Naive B cell (primary cell): ENCODE measurements around the gene EVC. TPM values are rescaled to one million over a fixed set of nuclear protein-coding genes. Genes with fewer than 3 reads are reported as not detected.
"Not testable (repeated sequence)": the region's sequence is repeated elsewhere in the genome, so short reads cannot be mapped to it uniquely, and the experiment has no call there.

Experiments
- ATAC-seq, 2 donors: fragments of 150-1000 bp; cut with Tn5 transposase; 2 replicates each; pipeline ENCODE4 v1.10.0; 2021; ENCODE audit warnings: low read depth in 2 of 2, mild to moderate bottlenecking in 2 of 2, moderate library complexity in 2 of 2
- DNase-seq: peaks from one replicate; pipeline ENCODE4 v3.0.0; 2022
- H3K27ac Mint-ChIP-seq, 6 donors: one replicate each; pipeline ENCODE4 v1.8.0; 2020 to 2022; ENCODE audit warnings: mild to moderate bottlenecking in 6 of 6, mixed read lengths in 6 of 6, moderate library complexity in 5 of 6, inconsistent platforms in 2 of 6
- H3K27me3 Mint-ChIP-seq, 3 donors: one replicate each; pipeline ENCODE4 v1.8.0; 2021 to 2022; ENCODE audit warnings: mixed read lengths in 3 of 3, mild to moderate bottlenecking in 1 of 3
- H3K36me3 Mint-ChIP-seq, 2 donors: one replicate each; pipeline ENCODE4 v1.8.0; 2020 to 2022; ENCODE audit warnings: mixed read lengths in 2 of 2, inconsistent platforms in 1 of 2, mild to moderate bottlenecking in 1 of 2
- H3K4me1 Mint-ChIP-seq, 3 donors: one replicate each; pipeline ENCODE4 v1.8.0; 2020 to 2022; ENCODE audit warnings: mixed read lengths in 3 of 3, inconsistent platforms in 1 of 3, mild to moderate bottlenecking in 1 of 3, moderate library complexity in 1 of 3
- H3K4me3 Mint-ChIP-seq, 8 donors: one replicate each; pipeline ENCODE4 v1.8.0; 2020 to 2022; ENCODE audit warnings: mild to moderate bottlenecking in 8 of 8, mixed read lengths in 8 of 8, moderate library complexity in 8 of 8, inconsistent platforms in 2 of 8
- H3K9me3 Mint-ChIP-seq, 7 donors: one replicate each; pipeline ENCODE4 v1.8.0; 2020 to 2022; ENCODE audit warnings: mixed read lengths in 7 of 7, mild to moderate bottlenecking in 5 of 7, inconsistent platforms in 2 of 7, moderate library complexity in 1 of 7
- polyA plus RNA-seq, 6 donors: library from polyadenylated mRNA; unstranded; fragments of 300-500 nt; fragmentation: Illumina TruSeq; gene quantifications; one replicate each; pipeline ENCODE4 v1.2.3, GENCODE V29; 2021; ENCODE audit warnings: low read depth in 6 of 6

Gene EVC
- polyA plus RNA-seq, 6 donors from 2014 or later: not detected

DNA sequence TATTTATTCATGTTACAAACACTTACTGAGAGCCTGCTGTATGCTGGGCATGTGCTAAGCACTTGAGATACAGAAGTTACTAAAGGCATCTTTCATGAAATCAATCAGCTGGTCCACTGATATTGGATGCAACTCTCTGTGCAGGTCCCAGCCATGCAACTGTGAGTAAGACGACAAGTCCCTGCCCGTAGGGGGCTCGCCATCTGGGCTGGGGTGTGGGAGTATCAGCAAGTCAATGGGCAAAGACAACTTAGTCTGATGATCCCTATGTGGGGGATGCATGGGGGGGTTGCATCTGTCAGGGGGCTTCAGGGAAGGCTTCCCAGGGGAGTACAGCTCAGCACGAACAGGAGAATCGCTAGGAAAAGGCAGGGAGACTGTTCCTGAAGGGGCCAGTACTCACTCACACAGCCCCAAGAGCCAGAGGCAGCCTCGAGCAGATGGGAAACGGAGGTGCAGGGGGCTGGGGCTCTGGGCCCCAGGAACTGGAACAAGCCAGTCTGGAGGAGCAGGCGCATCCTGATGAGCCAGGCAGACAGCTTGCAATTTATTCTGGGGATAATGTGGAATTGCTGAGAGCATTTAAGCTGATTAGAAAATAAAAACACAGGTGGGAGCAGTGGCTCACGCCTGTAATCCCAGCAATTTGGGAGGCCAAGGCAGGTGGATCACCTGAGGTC lies 141.7 kb downstream of the EVC start:
- Mint-ChIP-seq H3K27me3 (peaks cover 7 to 28% (median 20%) of the 10 kb centered on the region in 3 donors), H3K4me3 (no peak overlapping the region), H3K36me3 (no peaks in the 10 kb centered on the region), H3K4me1 (no peaks in the 10 kb centered on the region), H3K9me3 (peaks cover 0 to 3% (median 0%) of the 10 kb centered on the region in 7 donors), H3K27ac (no peak overlapping the region)
- no peak for ATAC-seq
- no peak for DNase-seq

DNA sequence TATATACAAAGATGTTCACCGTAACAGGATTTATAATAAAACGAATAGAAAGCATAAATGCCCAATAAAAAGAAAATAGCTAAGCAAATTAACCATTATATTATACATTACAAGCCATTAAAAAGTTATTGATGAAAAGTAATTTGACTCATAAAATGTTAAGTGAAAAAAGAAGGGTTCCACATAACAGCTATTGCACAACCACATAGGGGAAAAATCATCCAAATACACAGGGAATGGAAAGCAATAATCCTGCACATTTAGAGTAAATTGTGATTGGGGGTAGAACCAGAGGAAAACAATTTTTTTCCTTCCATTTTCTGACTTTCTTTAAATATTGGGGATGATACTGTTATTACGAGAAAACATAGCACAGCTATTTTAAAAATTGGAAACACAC lies 143.9 kb downstream of the EVC start:
- no peak overlapping the region for H3K27ac Mint-ChIP-seq
- H3K9me3 Mint-ChIP-seq: no peaks in the 10 kb centered on the region
- no peaks in the 10 kb centered on the region for H3K36me3 Mint-ChIP-seq
- no peaks in the 10 kb centered on the region for H3K4me1 Mint-ChIP-seq
- H3K4me3 Mint-ChIP-seq: no peak overlapping the region
- ATAC-seq (no peak), DNase-seq (no peak)
- H3K27me3 Mint-ChIP-seq: peaks cover 3 to 20% (median 15%) of the 10 kb centered on the region in 3 donors

DNA sequence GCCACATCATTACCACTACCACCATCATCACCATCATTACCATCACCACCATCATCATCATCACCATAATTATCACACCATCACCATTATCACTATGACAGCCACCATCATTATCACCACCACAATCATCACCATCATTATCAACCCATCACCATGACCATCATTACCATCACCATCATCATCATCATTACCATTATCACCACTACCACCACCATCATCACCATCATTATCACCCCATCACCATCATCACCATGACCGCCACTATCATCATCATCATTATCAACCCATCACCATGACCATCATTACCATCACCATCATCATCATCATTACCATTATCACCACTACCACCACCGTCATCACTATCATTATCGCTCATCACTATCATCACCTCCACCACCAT lies 145.4 kb downstream of the EVC start:
- not testable (repeated sequence) for DNase-seq, H3K36me3 Mint-ChIP-seq, H3K9me3 Mint-ChIP-seq, ATAC-seq, H3K27me3 Mint-ChIP-seq, H3K4me3 Mint-ChIP-seq, H3K4me1 Mint-ChIP-seq, H3K27ac Mint-ChIP-seq

DNA sequence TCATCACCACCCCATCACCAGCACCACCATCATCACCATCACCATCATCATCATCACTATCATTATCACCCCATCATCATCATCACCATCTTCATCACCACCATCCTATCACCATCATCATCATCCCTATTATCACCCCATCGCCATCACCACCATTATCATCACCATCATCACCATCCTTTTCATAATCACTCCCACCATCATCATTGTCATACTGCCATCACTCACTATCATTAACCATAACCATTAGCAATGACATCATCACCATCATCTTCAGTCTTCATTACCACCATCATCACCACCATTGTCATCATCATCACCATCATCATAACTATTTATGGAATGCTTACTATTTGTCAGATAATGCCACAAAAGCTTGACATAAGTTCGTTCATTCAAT lies 146.2 kb downstream of the EVC start:
- Mint-ChIP-seq H3K4me3 (no peak overlapping the region), H3K27me3 (peaks cover 0 to 5% (median 4%) of the 10 kb centered on the region in 3 donors), H3K27ac (no peak overlapping the region), H3K9me3 (no peaks in the 10 kb centered on the region), H3K36me3 (no peaks in the 10 kb centered on the region), H3K4me1 (peaks cover 0 to 1% (median 0%) of the 10 kb centered on the region in 3 donors)
- ATAC-seq: no peak
- no peak for DNase-seq

DNA sequence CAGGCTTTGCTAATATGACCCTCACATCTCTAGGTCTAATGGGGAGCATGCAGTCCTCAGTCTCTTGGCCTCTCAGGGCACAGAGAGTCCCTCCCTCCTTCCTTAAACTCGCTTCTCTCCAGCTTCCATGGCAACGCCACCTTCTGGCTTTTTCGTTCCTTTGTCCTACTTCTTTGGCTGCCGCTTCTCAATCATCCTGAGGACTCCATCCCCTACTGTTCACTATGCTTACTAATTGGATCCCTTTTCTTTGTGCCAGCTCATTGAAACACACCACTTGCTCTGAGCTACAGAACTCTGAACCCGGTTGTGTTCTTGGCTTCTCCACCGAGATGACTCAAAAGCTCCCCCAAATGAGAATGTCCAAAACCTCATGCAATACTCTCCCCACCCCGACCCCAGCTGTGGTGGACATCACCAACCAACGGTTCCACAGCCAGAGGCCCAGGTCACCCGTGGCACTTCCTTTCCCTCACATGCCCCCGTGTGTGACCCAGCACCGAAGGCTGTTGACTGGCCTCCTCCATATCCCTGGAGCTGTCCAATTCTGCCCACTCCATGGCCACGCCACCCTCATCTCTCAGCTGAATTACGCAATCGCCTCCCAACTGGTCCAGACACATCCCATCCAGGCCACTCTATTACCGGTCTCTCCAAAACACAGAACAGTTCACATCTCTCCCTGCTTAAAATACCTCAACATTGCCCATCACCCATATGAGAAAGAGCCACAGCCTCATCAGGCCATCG lies 147.2 kb downstream of the EVC start:
- no peaks in the 10 kb centered on the region for H3K9me3 Mint-ChIP-seq

DNA sequence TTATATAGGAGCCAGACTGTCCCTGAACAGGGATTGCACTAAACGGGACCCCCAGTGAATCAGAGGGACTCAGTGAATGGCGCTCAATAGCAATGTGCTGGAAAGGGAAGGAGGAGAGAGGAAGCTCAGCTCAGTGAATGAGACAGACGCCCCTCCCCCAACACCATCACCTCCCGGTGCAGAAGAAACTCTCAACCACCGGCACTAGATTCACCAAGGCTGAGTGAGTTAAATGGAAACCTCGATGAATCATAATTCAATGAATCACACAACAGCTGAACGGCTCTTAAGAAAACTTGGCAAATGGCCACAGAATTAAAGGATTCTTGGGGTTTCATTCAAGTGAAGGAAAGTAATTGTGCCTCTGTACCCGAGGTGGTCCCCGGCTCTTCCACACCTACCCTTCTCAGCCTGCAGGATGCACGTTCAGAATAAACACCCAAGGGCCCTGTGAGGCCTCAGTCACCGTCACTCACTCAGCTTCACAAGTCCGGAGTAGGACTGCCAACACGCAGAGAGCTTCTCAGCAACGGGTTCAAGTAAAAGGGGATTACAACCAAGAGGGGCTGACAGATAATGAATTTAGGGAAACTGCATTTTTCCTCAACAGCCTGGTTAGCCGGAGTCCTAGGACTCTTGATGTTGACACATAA lies 152.6 kb downstream of the EVC start:
- H3K4me1 Mint-ChIP-seq: peaks cover 17 to 21% (median 19%) of the 10 kb centered on the region in 3 donors

More for the DNA sequence above, 147.2 kb downstream of the EVC start:
- no peak overlapping the region for H3K4me3 Mint-ChIP-seq
- no peaks in the 10 kb centered on the region for H3K36me3 Mint-ChIP-seq
- peaks cover 0 to 8% (median 7%) of the 10 kb centered on the region in 3 donors for H3K27me3 Mint-ChIP-seq
- no peak for DNase-seq
- H3K4me1 Mint-ChIP-seq: peaks cover 0 to 2% (median 0%) of the 10 kb centered on the region in 3 donors
- ATAC-seq: no peak
- H3K27ac Mint-ChIP-seq: no peak overlapping the region

More for the DNA sequence above, 152.6 kb downstream of the EVC start:
- H3K27me3 Mint-ChIP-seq: peaks cover 10 to 28% (median 13%) of the 10 kb centered on the region in 3 donors
- no peaks in the 10 kb centered on the region for H3K9me3 Mint-ChIP-seq
- H3K27ac Mint-ChIP-seq: peak overlapping the region in 1 of 6 donors; percentile 52
- ATAC-seq: no peak
- no peak overlapping the region for H3K4me3 Mint-ChIP-seq
- no peaks in the 10 kb centered on the region for H3K36me3 Mint-ChIP-seq
- DNase-seq: no peak

Other genes with a start within 250 kb of the EVC start
- gene EVC2, start 2.6 kb upstream of the EVC start, polyA plus RNA-seq: under 1 TPM in 4 of 6 donors, not detected in 2; 0.05 to 0.29 (median 0.13) TPM
- 1 to 10 TPM in 3 of 6 donors, under 1 TPM in 2, not detected in 1; 0.49 to 3.5 (median 1.3) TPM for gene CRMP1, start 181.9 kb downstream of the EVC start, polyA plus RNA-seq